ENCODE measurements around the gene CDHR1.

- no peak for TF ChIP-seq POLR2A (IDR thresholded peaks at IDR 0.05)
- no peak for TF ChIP-seq CTCF (IDR thresholded peaks at IDR 0.05)
- TF ChIP-seq POLR2AphosphoS5 (IDR thresholded peaks at IDR 0.05) = no peak
- TF ChIP-seq EP300 (IDR thresholded peaks at IDR 0.05) = no peak
These were observed 10.3 kb downstream of the CDHR1 start for GRCh38 chr10:84204610-84205009.
